Stimulated activated CD4-positive, alpha-beta T cell treated with anti-CD3 and anti-CD28 coated beads, Interleukin-1b, Interleukin-23, amount 100 ng/mL, for 4 hours (primary cell): ENCODE results near the gene LRRN2.
"Not testable (repeated sequence)": the region's sequence is repeated elsewhere in the genome, so short reads cannot be mapped to it uniquely, and the experiment has no call there.

Experiments used
- DNase-seq, 2 donors: peaks; one replicate each; pipeline ENCODE4 v3.0.0-alpha.2; 2020; ENCODE audit warnings: low read depth in 2 of 2

LRRN2 gene

GRCh38 chr1:204575221-204576190 is 110.0 kb downstream of the LRRN2 start:
- DNase-seq, result no peak

- no peak for DNase-seq
Observed at GRCh38 chr1:204574865-204575163, 110.7 kb downstream of the LRRN2 start.

GRCh38 chr1:204574016-204574864 is 111.3 kb downstream of the LRRN2 start:
- no peak for DNase-seq

GRCh38 chr1:204572923-204573922 is 112.3 kb downstream of the LRRN2 start:
- no peak for DNase-seq

- DNase-seq, result no peak
Observed at GRCh38 chr1:204571631-204572030, 113.9 kb downstream of the LRRN2 start.

- DNase-seq, result no peak
Observed at GRCh38 chr1:204571128-204571527, 114.4 kb downstream of the LRRN2 start.

- DNase-seq, result not testable (repeated sequence)
Observed at GRCh38 chr1:204570021-204570420, 115.5 kb downstream of the LRRN2 start.

GRCh38 chr1:204569478-204569877 is 116.1 kb downstream of the LRRN2 start:
- no peak for DNase-seq

- DNase-seq, result no peak
Observed at GRCh38 chr1:204568576-204569315, 116.8 kb downstream of the LRRN2 start.
